ENCODE measurements around the gene NPAS2.

GRCh38 chr2:100944617-100945432, 124.9 kb downstream of the NPAS2 start:
- TF ChIP-seq CTCF (conservative IDR thresholded peaks at IDR 0.05) (no peak), EZH2 (IDR thresholded peaks at IDR 0.05; ENCODE audit: low read depth) (no peak)

Data from PC-9 (cell line).